Measurements from ENCODE around the gene KIF26A.
"Not testable (repeated sequence)": the region's sequence is repeated elsewhere in the genome, so short reads cannot be mapped to it uniquely, and the experiment has no call there.

Gene KIF26A

DNA sequence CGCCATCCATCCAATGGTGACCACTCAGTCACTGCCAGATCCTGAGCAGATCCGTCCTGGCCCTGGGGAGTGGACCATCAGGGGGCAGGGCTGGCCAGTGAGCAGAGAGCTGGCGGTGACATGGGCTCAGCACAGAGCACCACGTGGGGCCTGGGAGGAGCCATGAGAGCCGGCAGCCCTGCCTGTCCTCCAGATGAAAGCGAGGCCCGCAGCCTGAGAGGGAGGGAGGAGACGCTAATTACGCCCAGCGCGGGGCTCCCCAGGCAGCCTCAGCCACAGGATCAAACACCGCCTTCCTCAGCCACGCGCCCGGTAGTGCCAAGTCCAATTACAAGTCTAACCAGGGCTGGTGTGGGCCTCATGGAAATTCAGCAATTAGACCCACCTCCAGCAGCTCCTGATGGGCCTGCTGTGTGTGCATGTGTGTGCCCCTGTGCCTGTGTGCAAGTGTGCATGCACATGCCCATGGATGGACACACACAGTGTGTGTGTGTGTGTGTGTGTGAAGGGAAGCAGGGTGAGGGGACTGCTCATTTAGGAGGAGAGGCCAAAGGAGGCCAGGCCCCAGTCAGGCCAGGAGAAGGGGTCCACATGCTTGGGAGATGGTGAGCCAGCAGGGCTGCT is 68.0 kb downstream of the KIF26A start:
- Histone ChIP-seq H2BK15ac (replicated peaks; ENCODE audit: low read depth) (no peak overlapping the region), H3K4me2 (ENCODE audit: low read length) (no peak overlapping the region), H3K56ac (ENCODE audit: low read length) (peak overlapping the region; percentile 65), H3K4ac (ENCODE audit: low read depth, low read length) (no peak overlapping the region), H4K8ac (ENCODE audit: low read depth, low read length) (no peak overlapping the region), H2BK120ac (ENCODE audit: low read depth, low read length) (no peak overlapping the region), H2BK5ac (ENCODE audit: low read length) (no peak overlapping the region), H3K23ac (ENCODE audit: low read length) (no peak overlapping the region), H3K18ac (ENCODE audit: low read length) (no peak overlapping the region), H3K27ac (ENCODE audit: low read depth, low read length) (no peak overlapping the region), H3K27me3 (ENCODE audit: insufficient read depth, low read length, poor library complexity) (no peaks in the 10 kb centered on the region), H3K79me1 (ENCODE audit: low read length) (no peaks in the 10 kb centered on the region), H2AK5ac (ENCODE audit: low read length) (no peak overlapping the region), H4K5ac (ENCODE audit: low read length) (no peak overlapping the region), H3K4me1 (ENCODE audit: control insufficient read depth, low read depth, low read length) (no peaks in the 10 kb centered on the region), H3K9ac (ENCODE audit: low read length) (no peak overlapping the region), H3K79me2 (ENCODE audit: control insufficient read depth, insufficient read depth, low read length) (no peaks in the 10 kb centered on the region), H3K36me3 (ENCODE audit: control insufficient read depth, insufficient read depth, low read length) (no peaks in the 10 kb centered on the region), H3K4me3 (ENCODE audit: low read length) (no peak overlapping the region)
- peak; percentile 46 for DNase-seq
- WGBS (ENCODE audit: extremely low coverage, insufficient coverage, low lambda C conversion rate): no CpG with 5 or more reads among the region's 15 CpGs

DNA sequence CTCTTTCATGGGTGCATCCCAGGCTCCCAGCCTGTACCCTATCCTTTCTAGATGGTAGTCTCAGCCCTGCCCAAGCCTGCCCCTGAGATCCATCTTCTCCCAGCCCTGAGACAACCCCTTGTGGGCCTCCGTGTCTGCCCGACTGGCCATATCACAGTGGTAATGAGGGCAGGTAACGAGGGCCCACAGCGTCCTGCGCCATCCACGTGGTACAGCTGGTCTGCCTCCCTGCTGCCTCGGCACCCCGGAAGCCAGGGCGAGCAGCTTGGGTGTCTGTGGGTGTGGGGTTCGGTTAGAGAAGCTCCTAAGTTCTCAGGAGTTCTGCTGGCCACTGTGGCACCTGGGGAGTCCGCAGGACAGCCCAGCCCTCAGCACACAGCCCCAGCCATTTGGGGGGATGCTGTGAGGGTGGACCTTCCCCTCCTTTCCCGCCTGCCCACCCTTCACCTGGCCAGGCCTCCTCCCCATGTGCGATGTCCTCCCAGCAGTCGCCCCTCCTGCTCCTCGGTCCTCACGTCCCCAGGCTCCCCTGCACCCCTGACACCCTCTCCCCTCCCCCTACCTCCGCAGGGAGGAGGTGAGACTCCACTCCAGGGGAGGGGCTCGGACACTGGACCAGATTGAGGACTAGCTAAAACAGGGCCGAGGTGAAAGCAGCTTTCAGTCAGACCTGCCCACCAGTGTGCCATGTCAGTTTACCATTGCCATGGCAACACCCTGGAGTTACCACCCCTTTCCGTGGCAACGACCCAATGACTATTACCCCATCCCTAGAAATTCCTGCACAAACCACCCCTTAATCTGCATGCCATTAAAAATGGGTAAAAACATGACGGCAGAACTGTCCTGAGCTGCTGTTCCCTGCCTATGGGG is 69.0 kb downstream of the KIF26A start:
- WGBS (ENCODE audit: extremely low coverage, insufficient coverage, low lambda C conversion rate): no CpG with 5 or more reads among the region's 22 CpGs
- H3K18ac ChIP-seq (ENCODE audit: low read length): no peak overlapping the region

DNA sequence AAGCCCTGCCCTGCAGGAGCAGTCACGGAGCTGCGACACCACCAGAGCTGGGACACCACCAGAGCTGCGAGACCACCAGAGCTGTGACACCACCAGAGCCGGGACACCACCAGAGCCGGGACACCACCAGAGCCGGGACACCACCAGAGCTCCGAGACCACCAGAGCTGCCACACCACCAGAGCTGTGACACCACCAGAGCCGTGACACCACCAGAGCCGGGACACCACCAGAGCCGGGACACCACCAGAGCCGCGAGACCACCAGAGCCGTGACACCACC is 69.6 kb downstream of the KIF26A start:
- H3K4me3 ChIP-seq (ENCODE audit: low read length); H3K27me3 ChIP-seq (ENCODE audit: insufficient read depth, low read length, poor library complexity); H3K79me2 ChIP-seq (ENCODE audit: control insufficient read depth, insufficient read depth, low read length); H2AK5ac ChIP-seq (ENCODE audit: low read length); H3K4me2 ChIP-seq (ENCODE audit: low read length); H3K27ac ChIP-seq (ENCODE audit: low read depth, low read length); H3K4ac ChIP-seq (ENCODE audit: low read depth, low read length); H4K8ac ChIP-seq (ENCODE audit: low read depth, low read length); DNase-seq; H2BK120ac ChIP-seq (ENCODE audit: low read depth, low read length); H2BK5ac ChIP-seq (ENCODE audit: low read length); H3K36me3 ChIP-seq (ENCODE audit: control insufficient read depth, insufficient read depth, low read length); H3K9ac ChIP-seq (ENCODE audit: low read length); H3K4me1 ChIP-seq (ENCODE audit: control insufficient read depth, low read depth, low read length); H4K5ac ChIP-seq (ENCODE audit: low read length); H3K18ac ChIP-seq (ENCODE audit: low read length); H3K79me1 ChIP-seq (ENCODE audit: low read length); H3K23ac ChIP-seq (ENCODE audit: low read length); H2BK15ac ChIP-seq (replicated peaks; ENCODE audit: low read depth); H3K56ac ChIP-seq (ENCODE audit: low read length): not testable (repeated sequence)
- WGBS (ENCODE audit: extremely low coverage, insufficient coverage, low lambda C conversion rate): no CpG with 5 or more reads among the region's 13 CpGs

More for the DNA sequence above, 69.0 kb downstream of the KIF26A start:
- Histone ChIP-seq H2AK5ac (ENCODE audit: low read length) (no peak overlapping the region), H3K79me2 (ENCODE audit: control insufficient read depth, insufficient read depth, low read length) (no peaks in the 10 kb centered on the region), H4K5ac (ENCODE audit: low read length) (no peak overlapping the region), H3K23ac (ENCODE audit: low read length) (no peak overlapping the region), H3K79me1 (ENCODE audit: low read length) (no peaks in the 10 kb centered on the region), H3K4ac (ENCODE audit: low read depth, low read length) (no peak overlapping the region), H3K27me3 (ENCODE audit: insufficient read depth, low read length, poor library complexity) (no peaks in the 10 kb centered on the region), H2BK120ac (ENCODE audit: low read depth, low read length) (no peak overlapping the region), H3K56ac (ENCODE audit: low read length) (no peak overlapping the region), H3K4me3 (ENCODE audit: low read length) (no peak overlapping the region), H3K9ac (ENCODE audit: low read length) (no peak overlapping the region), H2BK5ac (ENCODE audit: low read length) (no peak overlapping the region), H4K8ac (ENCODE audit: low read depth, low read length) (no peak overlapping the region), H3K36me3 (ENCODE audit: control insufficient read depth, insufficient read depth, low read length) (no peaks in the 10 kb centered on the region), H2BK15ac (replicated peaks; ENCODE audit: low read depth) (no peak overlapping the region), H3K4me1 (ENCODE audit: control insufficient read depth, low read depth, low read length) (no peaks in the 10 kb centered on the region), H3K4me2 (ENCODE audit: low read length) (no peak overlapping the region), H3K27ac (ENCODE audit: low read depth, low read length) (no peak overlapping the region)
- no peak for DNase-seq

DNA sequence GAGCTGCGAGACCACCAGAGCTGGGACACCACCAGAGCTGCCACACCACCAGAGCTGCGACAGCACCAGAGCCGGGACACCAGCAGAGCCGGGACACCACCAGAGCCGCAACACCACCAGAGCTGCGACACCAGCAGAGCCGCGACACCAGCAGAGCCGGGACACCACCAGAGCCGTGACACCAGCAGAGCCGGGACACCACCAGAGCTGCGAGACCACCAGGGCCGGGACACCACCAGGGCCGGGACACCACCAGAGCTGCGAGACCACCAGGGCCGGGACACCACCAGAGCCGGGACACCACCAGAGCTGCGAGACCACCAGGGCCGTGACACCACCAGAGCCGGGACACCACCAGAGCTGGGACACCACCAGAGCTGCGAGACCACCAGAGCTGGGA is 69.9 kb downstream of the KIF26A start:
- not testable (repeated sequence) for H3K4ac ChIP-seq (ENCODE audit: low read depth, low read length); H3K27ac ChIP-seq (ENCODE audit: low read depth, low read length); H4K5ac ChIP-seq (ENCODE audit: low read length); H3K23ac ChIP-seq (ENCODE audit: low read length); H3K18ac ChIP-seq (ENCODE audit: low read length); H2BK120ac ChIP-seq (ENCODE audit: low read depth, low read length); H2BK5ac ChIP-seq (ENCODE audit: low read length); H3K4me2 ChIP-seq (ENCODE audit: low read length); DNase-seq; H3K27me3 ChIP-seq (ENCODE audit: insufficient read depth, low read length, poor library complexity); H3K9ac ChIP-seq (ENCODE audit: low read length); H4K8ac ChIP-seq (ENCODE audit: low read depth, low read length); H3K4me3 ChIP-seq (ENCODE audit: low read length); H3K36me3 ChIP-seq (ENCODE audit: control insufficient read depth, insufficient read depth, low read length); H3K79me2 ChIP-seq (ENCODE audit: control insufficient read depth, insufficient read depth, low read length); H3K79me1 ChIP-seq (ENCODE audit: low read length); H3K56ac ChIP-seq (ENCODE audit: low read length); H2BK15ac ChIP-seq (replicated peaks; ENCODE audit: low read depth); H2AK5ac ChIP-seq (ENCODE audit: low read length); H3K4me1 ChIP-seq (ENCODE audit: control insufficient read depth, low read depth, low read length)
- no CpG with 5 or more reads among the region's 21 CpGs for WGBS (ENCODE audit: extremely low coverage, insufficient coverage, low lambda C conversion rate)

DNA sequence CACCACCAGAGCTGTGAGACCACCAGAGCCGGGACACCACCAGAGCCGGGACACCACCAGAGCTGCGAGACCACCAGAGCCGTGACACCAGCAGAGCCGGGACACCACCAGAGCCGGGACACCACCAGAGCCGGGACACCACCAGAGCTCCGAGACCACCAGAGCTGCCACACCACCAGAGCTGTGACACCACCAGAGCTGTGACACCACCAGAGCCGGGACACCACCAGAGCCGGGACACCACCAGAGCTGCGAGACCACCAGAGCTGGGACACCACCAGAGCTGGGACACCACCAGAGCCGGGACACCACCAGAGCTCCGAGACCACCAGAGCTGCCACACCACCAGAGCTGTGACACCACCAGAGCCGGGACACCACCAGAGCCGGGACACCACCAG is 70.7 kb downstream of the KIF26A start:
- not testable (repeated sequence) for H3K27me3 ChIP-seq (ENCODE audit: insufficient read depth, low read length, poor library complexity); H3K23ac ChIP-seq (ENCODE audit: low read length)

More for the DNA sequence above, 70.7 kb downstream of the KIF26A start:
- WGBS (ENCODE audit: extremely low coverage, insufficient coverage, low lambda C conversion rate): no CpG with 5 or more reads among the region's 15 CpGs
- H3K4me3 ChIP-seq (ENCODE audit: low read length); H3K4me1 ChIP-seq (ENCODE audit: control insufficient read depth, low read depth, low read length); H3K36me3 ChIP-seq (ENCODE audit: control insufficient read depth, insufficient read depth, low read length); H4K8ac ChIP-seq (ENCODE audit: low read depth, low read length); H2BK120ac ChIP-seq (ENCODE audit: low read depth, low read length); H2BK15ac ChIP-seq (replicated peaks; ENCODE audit: low read depth); H2AK5ac ChIP-seq (ENCODE audit: low read length); H3K18ac ChIP-seq (ENCODE audit: low read length); H3K27ac ChIP-seq (ENCODE audit: low read depth, low read length); H3K79me2 ChIP-seq (ENCODE audit: control insufficient read depth, insufficient read depth, low read length); H4K5ac ChIP-seq (ENCODE audit: low read length); H3K4ac ChIP-seq (ENCODE audit: low read depth, low read length); H2BK5ac ChIP-seq (ENCODE audit: low read length); H3K9ac ChIP-seq (ENCODE audit: low read length); H3K79me1 ChIP-seq (ENCODE audit: low read length); H3K4me2 ChIP-seq (ENCODE audit: low read length); H3K56ac ChIP-seq (ENCODE audit: low read length); DNase-seq: not testable (repeated sequence)
